Suprapubic skin (tissue), 4 donors: Measurements from ENCODE around the gene KRT23.

ENCODE experiments used
- CTCF ChIP-seq, 2 donors: fragments of 200-600 bp in 1 of 2; fragments of 450-650 bp in 1 of 2; sonication (generic) in 1 of 2; IDR thresholded peaks; one replicate each; pipeline ENCODE4 v1.5.1; 2016 to 2019; ENCODE audit warnings: antibody characterized with exemption in 2 of 2, mild to moderate bottlenecking in 1 of 2, moderate library complexity in 1 of 2
- POLR2A ChIP-seq, 2 donors: fragments of 450-650 bp; IDR thresholded peaks; one replicate each; pipeline ENCODE4 v1.6.1; 2017; ENCODE audit warnings: antibody characterized with exemption in 2 of 2, mild to moderate bottlenecking in 2 of 2, moderate library complexity in 2 of 2
- POLR2AphosphoS5 ChIP-seq, 3 donors: sonication (generic); formaldehyde crosslinking; IDR thresholded peaks; one replicate each; pipeline ENCODE4 v1.6.1; 2017; ENCODE audit warnings: antibody characterized with exemption in 3 of 3

GRCh38 chr17:40978575-40979151 is 41.2 kb upstream of the KRT23 start:
- no peak for TF ChIP-seq CTCF (IDR thresholded peaks at IDR 0.05)
- no peak for TF ChIP-seq POLR2A (IDR thresholded peaks at IDR 0.05)
- no peak for TF ChIP-seq POLR2AphosphoS5 (IDR thresholded peaks at IDR 0.05)
